ENCODE results near the gene IL36RN. TPM values are rescaled to one million over a fixed set of nuclear protein-coding genes. Genes with fewer than 3 reads are reported as not detected.

The IL36RN gene
- total RNA-seq, 1 donor from 2014 or later = not detected

DNA sequence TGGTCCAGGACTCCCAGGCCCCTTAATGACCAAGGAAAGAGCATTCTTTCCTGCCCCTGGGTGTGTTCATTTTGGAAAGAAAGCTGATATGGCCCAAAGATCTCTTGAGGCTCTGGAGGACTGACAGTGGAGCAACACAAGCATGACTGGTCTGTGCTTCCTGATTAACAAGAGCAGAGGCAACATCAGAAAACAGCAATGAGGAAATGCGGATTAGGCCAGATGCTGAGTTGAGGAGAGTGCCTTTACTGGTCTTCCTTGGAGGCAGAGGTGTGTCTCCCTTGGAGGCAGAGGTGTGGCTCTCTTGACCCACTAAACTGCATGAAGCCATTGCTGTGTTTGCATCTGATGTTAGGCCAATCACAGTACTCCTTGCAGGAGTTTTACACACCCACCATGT lies 26.3 kb upstream of the IL36RN start:
- no peaks in the 10 kb centered on the region for H3K9me3 ChIP-seq
- no peak overlapping the region for H3K4me3 ChIP-seq
- TF ChIP-seq, protein P1, sequence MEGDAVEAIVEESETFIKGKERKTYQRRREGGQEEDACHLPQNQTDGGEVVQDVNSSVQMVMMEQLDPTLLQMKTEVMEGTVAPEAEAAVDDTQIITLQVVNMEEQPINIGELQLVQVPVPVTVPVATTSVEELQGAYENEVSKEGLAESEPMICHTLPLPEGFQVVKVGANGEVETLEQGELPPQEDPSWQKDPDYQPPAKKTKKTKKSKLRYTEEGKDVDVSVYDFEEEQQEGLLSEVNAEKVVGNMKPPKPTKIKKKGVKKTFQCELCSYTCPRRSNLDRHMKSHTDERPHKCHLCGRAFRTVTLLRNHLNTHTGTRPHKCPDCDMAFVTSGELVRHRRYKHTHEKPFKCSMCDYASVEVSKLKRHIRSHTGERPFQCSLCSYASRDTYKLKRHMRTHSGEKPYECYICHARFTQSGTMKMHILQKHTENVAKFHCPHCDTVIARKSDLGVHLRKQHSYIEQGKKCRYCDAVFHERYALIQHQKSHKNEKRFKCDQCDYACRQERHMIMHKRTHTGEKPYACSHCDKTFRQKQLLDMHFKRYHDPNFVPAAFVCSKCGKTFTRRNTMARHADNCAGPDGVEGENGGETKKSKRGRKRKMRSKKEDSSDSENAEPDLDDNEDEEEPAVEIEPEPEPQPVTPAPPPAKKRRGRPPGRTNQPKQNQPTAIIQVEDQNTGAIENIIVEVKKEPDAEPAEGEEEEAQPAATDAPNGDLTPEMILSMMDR (IDR thresholded peaks at IDR 0.05) = no peak
- no peaks in the 10 kb centered on the region for H3K27me3 ChIP-seq
- intact Hi-C loops (cut with DNase I) = no loop called here
- no peaks in the 10 kb centered on the region for H3K4me1 ChIP-seq
- H3K27ac ChIP-seq = no peak overlapping the region
- H3K36me3 ChIP-seq = no peaks in the 10 kb centered on the region
- no peak for DNase-seq (ENCODE audit: low spot score in 2 of 2)

DNA sequence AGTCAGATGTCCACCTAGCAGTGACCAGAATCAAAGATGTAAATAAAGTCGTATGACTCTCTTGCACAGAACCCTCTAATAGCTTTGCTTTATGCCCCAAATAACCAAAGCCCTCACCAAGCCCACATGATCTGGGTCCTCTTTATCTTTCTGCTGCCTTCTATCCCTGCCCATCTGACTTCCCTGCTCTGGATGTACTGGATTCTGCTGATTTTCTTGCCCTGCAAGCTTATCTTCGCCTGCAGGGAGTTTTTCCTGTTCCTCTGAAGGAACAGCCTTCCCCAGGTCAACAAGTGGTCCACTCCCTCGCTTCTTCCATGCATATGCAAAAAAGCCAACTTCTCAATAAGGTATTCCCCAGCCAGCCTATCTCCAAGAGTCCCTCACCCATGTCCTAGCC lies 25.0 kb upstream of the IL36RN start:
- intact Hi-C loops (cut with DNase I) = no loop called here
- Histone ChIP-seq H3K27me3 (no peaks in the 10 kb centered on the region), H3K9me3 (no peaks in the 10 kb centered on the region), H3K4me3 (no peak overlapping the region), H3K27ac (no peak overlapping the region), H3K36me3 (no peaks in the 10 kb centered on the region), H3K4me1 (no peaks in the 10 kb centered on the region)
- DNase-seq (ENCODE audit: low spot score in 2 of 2) = no peak
- TF ChIP-seq, protein P1 (IDR thresholded peaks at IDR 0.05) = no peak

DNA sequence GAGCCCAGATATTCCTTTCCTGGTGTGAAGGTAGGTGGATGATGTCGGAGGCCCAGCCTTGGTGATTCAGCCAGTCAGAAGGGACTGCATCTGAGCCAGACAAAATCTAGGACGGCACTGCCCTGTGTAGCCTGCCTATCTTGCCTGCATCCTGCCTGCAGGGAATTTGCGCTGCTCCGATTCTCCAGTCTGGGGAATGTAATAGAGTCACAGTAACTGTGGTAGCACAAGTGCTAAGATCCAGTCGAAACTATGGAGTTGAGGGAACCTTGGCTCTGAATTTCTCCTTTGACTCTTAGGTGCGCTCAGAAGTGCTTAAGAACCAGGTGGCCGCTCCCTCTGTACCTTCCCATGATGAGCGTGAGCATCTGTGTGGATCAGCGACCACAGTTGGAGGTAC lies 22.2 kb upstream of the IL36RN start:
- TF ChIP-seq, protein P1 (IDR thresholded peaks at IDR 0.05) = no peak
- H3K27me3 ChIP-seq = no peaks in the 10 kb centered on the region
- no peaks in the 10 kb centered on the region for H3K9me3 ChIP-seq
- no peak overlapping the region for H3K27ac ChIP-seq
- H3K4me1 ChIP-seq = no peaks in the 10 kb centered on the region
- intact Hi-C loops (cut with DNase I) = no loop called here
- no peaks in the 10 kb centered on the region for H3K36me3 ChIP-seq
- H3K4me3 ChIP-seq = no peak overlapping the region
- DNase-seq (ENCODE audit: low spot score in 2 of 2) = no peak

DNA sequence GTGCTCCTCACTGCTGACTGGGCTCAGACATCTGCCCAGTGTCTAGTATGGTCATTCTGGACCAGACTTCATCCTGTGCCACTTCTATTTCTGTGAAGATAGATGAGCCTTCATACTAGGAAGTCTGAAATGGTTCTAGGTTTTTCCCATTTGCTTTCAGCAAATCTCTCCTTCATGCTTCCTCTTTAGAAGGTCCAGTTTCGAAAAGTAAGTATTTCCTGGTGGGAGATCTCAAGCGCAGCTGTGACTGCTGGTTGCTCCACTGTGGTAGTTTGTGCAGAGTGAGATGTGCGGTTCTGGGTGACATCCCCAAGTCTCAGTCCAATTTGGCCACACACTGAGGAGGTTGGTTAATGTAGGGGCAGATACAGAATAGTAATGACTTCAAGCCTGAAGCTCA lies 20.7 kb upstream of the IL36RN start:
- no peak overlapping the region for H3K27ac ChIP-seq
- DNase-seq (ENCODE audit: low spot score in 2 of 2) = no peak
- intact Hi-C loops (cut with DNase I) = no loop called here
- no peaks in the 10 kb centered on the region for H3K9me3 ChIP-seq
- H3K4me3 ChIP-seq = no peak overlapping the region
- TF ChIP-seq, protein P1 (IDR thresholded peaks at IDR 0.05) = no peak
- no peaks in the 10 kb centered on the region for H3K27me3 ChIP-seq
- H3K36me3 ChIP-seq = no peaks in the 10 kb centered on the region
- no peaks in the 10 kb centered on the region for H3K4me1 ChIP-seq

DNA sequence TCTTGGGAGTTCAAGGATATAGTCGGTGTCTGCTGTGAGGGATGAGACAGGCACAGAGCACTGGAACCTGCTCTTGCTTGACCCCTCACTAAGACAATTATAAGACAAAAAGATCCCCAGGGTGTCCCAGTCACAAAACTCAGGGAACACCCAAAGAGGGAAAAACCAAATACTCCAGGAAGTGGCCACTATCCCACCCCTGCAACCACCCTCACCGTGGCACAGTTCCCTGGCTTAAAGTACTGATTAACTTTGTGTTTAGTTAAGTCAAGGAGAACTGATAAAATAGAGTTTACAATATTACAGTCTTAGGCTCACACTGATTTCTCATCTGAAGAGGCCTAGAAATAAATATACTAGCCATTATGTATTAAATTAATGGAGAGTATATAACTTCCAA lies 19.8 kb upstream of the IL36RN start:
- H3K4me1 ChIP-seq = no peaks in the 10 kb centered on the region
- TF ChIP-seq, protein P1 (IDR thresholded peaks at IDR 0.05) = no peak
- DNase-seq (ENCODE audit: low spot score in 2 of 2) = no peak
- no peak overlapping the region for H3K4me3 ChIP-seq
- no peaks in the 10 kb centered on the region for H3K27me3 ChIP-seq
- no peak overlapping the region for H3K27ac ChIP-seq
- H3K9me3 ChIP-seq = no peaks in the 10 kb centered on the region
- intact Hi-C loops (cut with DNase I) = no loop called here
- H3K36me3 ChIP-seq = no peaks in the 10 kb centered on the region

DNA sequence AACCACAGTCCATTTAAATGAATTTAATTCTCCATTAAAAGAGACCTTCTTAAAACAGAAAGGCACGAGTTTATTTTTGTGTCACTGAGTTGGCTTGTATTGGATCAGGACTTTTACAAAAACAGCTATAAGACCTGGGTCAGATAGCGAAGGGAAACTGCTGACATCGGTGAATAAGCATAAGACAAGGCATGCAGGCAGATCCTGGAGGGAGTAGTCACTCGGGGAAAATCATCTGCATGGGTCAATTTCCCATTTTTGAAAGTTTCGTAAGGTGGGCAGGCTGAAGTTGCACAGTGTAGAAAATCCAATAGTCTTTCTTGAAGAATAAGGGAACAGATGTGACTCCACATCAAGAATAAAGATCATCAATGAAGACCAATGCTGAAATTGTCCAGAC lies 19.3 kb upstream of the IL36RN start:
- H3K27me3 ChIP-seq = no peaks in the 10 kb centered on the region
- H3K4me3 ChIP-seq = no peak overlapping the region
- H3K4me1 ChIP-seq = no peaks in the 10 kb centered on the region
- intact Hi-C loops (cut with DNase I) = no loop called here
- no peak for DNase-seq (ENCODE audit: low spot score in 2 of 2)
- H3K36me3 ChIP-seq = no peaks in the 10 kb centered on the region
- no peak overlapping the region for H3K27ac ChIP-seq
- TF ChIP-seq, protein P1 (IDR thresholded peaks at IDR 0.05) = no peak
- H3K9me3 ChIP-seq = no peaks in the 10 kb centered on the region
